Upper lobe of left lung (tissue), 4 donors: ENCODE results near the gene ADGRL3.

Experiments used
- EP300 ChIP-seq, 4 donors: sonication (generic); formaldehyde crosslinking; IDR thresholded peaks; one replicate each; pipeline ENCODE4 v1.5.1; 2017; ENCODE audit warnings: antibody characterized with exemption in 4 of 4, control low read depth in 2 of 4
- POLR2A ChIP-seq, 4 donors: fragments of 450-650 bp; IDR thresholded peaks; one replicate each; pipeline ENCODE4 v1.5.1; 2016 to 2017; ENCODE audit warnings: antibody characterized with exemption in 4 of 4, mild to moderate bottlenecking in 2 of 4
- POLR2AphosphoS5 ChIP-seq, 2 donors: sonication (generic); formaldehyde crosslinking; IDR thresholded peaks; one replicate each; pipeline ENCODE4 v1.5.1; 2017; ENCODE audit warnings: antibody characterized with exemption in 2 of 2
- TF ChIP-seq, protein P1 (sequence below), 6 experiments: fragments of 450-650 bp in 4 of 6; fragments of 200-600 bp in 2 of 6; sonication (generic) in 2 of 6; IDR thresholded peaks; one replicate each; pipeline ENCODE4 v1.5.1; 2016 to 2019; ENCODE audit warnings: antibody characterized with exemption in 6 of 6

DNA sequence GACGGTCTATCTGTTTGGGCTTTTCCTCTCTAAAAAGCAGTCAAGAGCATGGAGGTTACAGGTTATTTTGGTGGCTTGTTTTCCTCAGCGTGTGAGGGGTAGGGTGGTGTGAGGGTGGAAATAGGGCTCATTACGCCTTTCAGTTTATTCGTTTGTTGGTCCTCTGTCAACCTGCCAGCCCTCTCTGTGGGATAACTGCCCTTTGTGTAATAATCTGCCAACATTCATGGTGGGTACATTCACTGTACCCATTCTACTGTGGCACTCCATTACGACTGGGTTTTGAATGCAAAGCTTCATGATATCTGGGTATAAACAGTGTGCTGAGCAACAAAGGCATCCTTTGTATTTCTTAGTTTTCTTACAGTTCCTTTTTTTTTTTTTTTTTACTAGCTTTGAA lies 136.4 kb downstream of the ADGRL3 start:
- TF ChIP-seq POLR2A (IDR thresholded peaks at IDR 0.05) = no peak
- TF ChIP-seq, protein P1, sequence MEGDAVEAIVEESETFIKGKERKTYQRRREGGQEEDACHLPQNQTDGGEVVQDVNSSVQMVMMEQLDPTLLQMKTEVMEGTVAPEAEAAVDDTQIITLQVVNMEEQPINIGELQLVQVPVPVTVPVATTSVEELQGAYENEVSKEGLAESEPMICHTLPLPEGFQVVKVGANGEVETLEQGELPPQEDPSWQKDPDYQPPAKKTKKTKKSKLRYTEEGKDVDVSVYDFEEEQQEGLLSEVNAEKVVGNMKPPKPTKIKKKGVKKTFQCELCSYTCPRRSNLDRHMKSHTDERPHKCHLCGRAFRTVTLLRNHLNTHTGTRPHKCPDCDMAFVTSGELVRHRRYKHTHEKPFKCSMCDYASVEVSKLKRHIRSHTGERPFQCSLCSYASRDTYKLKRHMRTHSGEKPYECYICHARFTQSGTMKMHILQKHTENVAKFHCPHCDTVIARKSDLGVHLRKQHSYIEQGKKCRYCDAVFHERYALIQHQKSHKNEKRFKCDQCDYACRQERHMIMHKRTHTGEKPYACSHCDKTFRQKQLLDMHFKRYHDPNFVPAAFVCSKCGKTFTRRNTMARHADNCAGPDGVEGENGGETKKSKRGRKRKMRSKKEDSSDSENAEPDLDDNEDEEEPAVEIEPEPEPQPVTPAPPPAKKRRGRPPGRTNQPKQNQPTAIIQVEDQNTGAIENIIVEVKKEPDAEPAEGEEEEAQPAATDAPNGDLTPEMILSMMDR (IDR thresholded peaks at IDR 0.05) = no peak
- TF ChIP-seq POLR2AphosphoS5 (IDR thresholded peaks at IDR 0.05) = no peak
- TF ChIP-seq EP300 (IDR thresholded peaks at IDR 0.05) = no peak
